SU-DHL-6 (cell line): ENCODE results near the gene C2CD2.

Source experiments
- H2AFZ ChIP-seq: fragments of 200-600 bp; sonication (generic); 2 replicates; pipeline ENCODE4 v1.6.1; 2014; ENCODE audit warnings: low read depth, mild to moderate bottlenecking, moderate library complexity, mixed read lengths, antibody characterized with exemption, low read length; ENCODE audit not compliant: severe bottlenecking
- H3F3A ChIP-seq: fragments of 200-600 bp; shearing (Covaris generic); 2 replicates; pipeline ENCODE4 v1.6.0; 2016; ENCODE audit warnings: antibody characterized with exemption, mild to moderate bottlenecking; ENCODE audit not compliant: insufficient read depth
- H3K27ac ChIP-seq: fragments of 200-600 bp; sonication (generic); 2 replicates; pipeline ENCODE4 v1.5.1; 2016; ENCODE audit warnings: low read depth, mild to moderate bottlenecking, low read length, moderate library complexity, mixed read lengths
- H3K27me3 ChIP-seq: fragments of 200-600 bp; sonication (generic), shearing (Covaris generic); 2 replicates; pipeline ENCODE4 v1.6.0; 2014; ENCODE audit warnings: mild to moderate bottlenecking, low read length
- H3K36me3 ChIP-seq: fragments of 200-600 bp; sonication (generic); 2 replicates; pipeline ENCODE4 v1.6.1; 2014; ENCODE audit warnings: mild to moderate bottlenecking, low read length, mixed read lengths
- H3K4me2 ChIP-seq: fragments of 300-600, 200-600 bp; shearing (Covaris generic), sonication (generic); 2 replicates; pipeline ENCODE4 v1.6.0; 2014; ENCODE audit warnings: low read length, low read depth, mild to moderate bottlenecking; ENCODE audit not compliant: poor library complexity, severe bottlenecking
- H3K4me3 ChIP-seq: fragments of 200-600 bp; sonication (generic); 2 replicates; pipeline ENCODE4 v1.5.1; 2014; ENCODE audit warnings: antibody characterized with exemption, low read length, mild to moderate bottlenecking, mixed read lengths; ENCODE audit not compliant: insufficient read depth, poor library complexity, severe bottlenecking
- H3K79me2 ChIP-seq: fragments of 200-600 bp; sonication (generic); 2 replicates; pipeline ENCODE4 v1.6.1; 2014; ENCODE audit warnings: mild to moderate bottlenecking, low read length, moderate library complexity; ENCODE audit not compliant: insufficient read depth
- H3K9ac ChIP-seq: fragments of 200-600 bp; sonication (generic); 2 replicates; pipeline ENCODE4 v1.7.0; 2014; ENCODE audit warnings: mild to moderate bottlenecking, low read length
- H3K9me2 ChIP-seq: fragments of 200-600 bp; sonication (generic); replicated peaks from 2 replicates; pipeline ENCODE4 v1.6.1; 2014; ENCODE audit warnings: low read length; ENCODE audit not compliant: insufficient read depth
- H3K9me3 ChIP-seq: fragments of 200-600 bp; sonication (generic); 2 replicates; pipeline ENCODE4 v1.6.1; 2014; ENCODE audit warnings: low read length, mixed read lengths; ENCODE audit not compliant: insufficient read depth
- H4K20me1 ChIP-seq: fragments of 200-600 bp; sonication (generic); 2 replicates; pipeline ENCODE4 v1.6.1; 2014; ENCODE audit warnings: low read depth, mild to moderate bottlenecking, antibody characterized with exemption, low read length, moderate library complexity, mixed read lengths
- EZH2phosphoT487 ChIP-seq: fragments of 200-600 bp; sonication (generic), shearing (Covaris generic); conservative IDR thresholded peaks from 2 replicates; pipeline ENCODE4 v1.6.1; 2018; ENCODE audit warnings: mild to moderate bottlenecking, antibody characterized with exemption, low read length, moderate library complexity, mixed read lengths
- TF ChIP-seq, protein P1 (sequence below): fragments of 200-600 bp; sonication (generic); IDR thresholded peaks from one replicate; pipeline ENCODE4 v1.5.1; 2017; ENCODE audit warnings: antibody characterized with exemption, mild to moderate bottlenecking, low read length, moderate library complexity; ENCODE audit not compliant: insufficient read depth, poor library complexity, severe bottlenecking

The C2CD2 gene

GRCh38 chr21:41861987-41862386, 91.8 kb downstream of the C2CD2 start:
- H3K36me3 ChIP-seq: no peaks in the 10 kb centered on the region; the same call in 1 of the 2 replicates
- H3K4me2 ChIP-seq: peak overlapping the region; percentile 95
- H4K20me1 ChIP-seq: no peaks in the 10 kb centered on the region
- peak overlapping the region; percentile 51 for H3K4me3 ChIP-seq
- peak overlapping the region; percentile 82 for H3K9ac ChIP-seq
- no peaks in the 10 kb centered on the region for H3K9me3 ChIP-seq
- no peaks in the 10 kb centered on the region for H3K9me2 ChIP-seq
- no peaks in the 10 kb centered on the region for H3K27me3 ChIP-seq
- no peak for TF ChIP-seq EZH2phosphoT487
- TF ChIP-seq, protein P1, sequence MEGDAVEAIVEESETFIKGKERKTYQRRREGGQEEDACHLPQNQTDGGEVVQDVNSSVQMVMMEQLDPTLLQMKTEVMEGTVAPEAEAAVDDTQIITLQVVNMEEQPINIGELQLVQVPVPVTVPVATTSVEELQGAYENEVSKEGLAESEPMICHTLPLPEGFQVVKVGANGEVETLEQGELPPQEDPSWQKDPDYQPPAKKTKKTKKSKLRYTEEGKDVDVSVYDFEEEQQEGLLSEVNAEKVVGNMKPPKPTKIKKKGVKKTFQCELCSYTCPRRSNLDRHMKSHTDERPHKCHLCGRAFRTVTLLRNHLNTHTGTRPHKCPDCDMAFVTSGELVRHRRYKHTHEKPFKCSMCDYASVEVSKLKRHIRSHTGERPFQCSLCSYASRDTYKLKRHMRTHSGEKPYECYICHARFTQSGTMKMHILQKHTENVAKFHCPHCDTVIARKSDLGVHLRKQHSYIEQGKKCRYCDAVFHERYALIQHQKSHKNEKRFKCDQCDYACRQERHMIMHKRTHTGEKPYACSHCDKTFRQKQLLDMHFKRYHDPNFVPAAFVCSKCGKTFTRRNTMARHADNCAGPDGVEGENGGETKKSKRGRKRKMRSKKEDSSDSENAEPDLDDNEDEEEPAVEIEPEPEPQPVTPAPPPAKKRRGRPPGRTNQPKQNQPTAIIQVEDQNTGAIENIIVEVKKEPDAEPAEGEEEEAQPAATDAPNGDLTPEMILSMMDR: no peak
- peak overlapping the region; percentile 97 for H3K27ac ChIP-seq
- no peak overlapping the region for H2AFZ ChIP-seq
- peaks cover 63% of the 10 kb centered on the region for H3F3A ChIP-seq
- peaks cover 44% of the 10 kb centered on the region for H3K79me2 ChIP-seq

GRCh38 chr21:41861255-41861654, 92.6 kb downstream of the C2CD2 start:
- Histone ChIP-seq H3K9me3 (no peaks in the 10 kb centered on the region), H4K20me1 (no peaks in the 10 kb centered on the region), H3F3A (peaks cover 56% of the 10 kb centered on the region), H3K9me2 (no peaks in the 10 kb centered on the region), H3K79me2 (peaks cover 38% of the 10 kb centered on the region), H3K4me3 (peak overlapping the region; percentile 51), H2AFZ (no peak overlapping the region), H3K27ac (peak overlapping the region; percentile 97), H3K9ac (peak overlapping the region; percentile 82), H3K36me3 (peaks cover 1% of the 10 kb centered on the region; the same call in 1 of the 2 replicates), H3K27me3 (no peaks in the 10 kb centered on the region), H3K4me2 (peak overlapping the region; percentile 95)
- TF ChIP-seq, protein P1: no peak
- no peak for TF ChIP-seq EZH2phosphoT487

- Histone ChIP-seq H3K27ac (no peak overlapping the region), H3K9me2 (no peaks in the 10 kb centered on the region), H3K27me3 (no peaks in the 10 kb centered on the region), H3K4me3 (no peak overlapping the region), H3K9me3 (no peaks in the 10 kb centered on the region), H3K79me2 (peaks cover 25% of the 10 kb centered on the region), H3F3A (peaks cover 38% of the 10 kb centered on the region), H2AFZ (no peak overlapping the region), H3K36me3 (peaks cover 2% of the 10 kb centered on the region; the same call in 1 of the 2 replicates), H3K4me2 (no peak overlapping the region), H4K20me1 (no peaks in the 10 kb centered on the region), H3K9ac (no peak overlapping the region)
- TF ChIP-seq, protein P1: no peak
- TF ChIP-seq EZH2phosphoT487: no peak
These were observed 94.4 kb downstream of the C2CD2 start for GRCh38 chr21:41859297-41859980.
